ENCODE measurements around the gene COL4A5. TPM values are rescaled to one million over a fixed set of nuclear protein-coding genes. Genes with fewer than 3 reads are reported as not detected.
A peak's percentile ranks its signal among the peaks of the same experiment; 100 is the strongest.

Gene COL4A5
- total and polyA plus RNA-seq, 2 donors = 7.4 to 9.1 TPM

GRCh38 chrX:108415146-108415545 lies 24.5 kb upstream of the COL4A5 start:
- DNase-seq (ENCODE audit: low read depth in 6 of 9, low spot score in 9 of 9) = no peak
- 83% methylated on average over 1 of the region's 1 CpG for WGBS
- H3K4me1 ChIP-seq (ENCODE audit: control insufficient read depth in 2 of 2, insufficient read depth in 2 of 2, low read length in 2 of 2) = no peaks in the 10 kb centered on the region
- no peak overlapping the region for H3K27ac ChIP-seq (ENCODE audit: low read depth in 1 of 2, low read length in 1 of 2)
- H3K36me3 ChIP-seq (ENCODE audit: control insufficient read depth in 2 of 2, insufficient read depth in 2 of 2, low read length in 1 of 2) = no peaks in the 10 kb centered on the region
- H3K27me3 ChIP-seq (ENCODE audit: control insufficient read depth in 2 of 2, insufficient read depth in 1 of 2, low read length in 1 of 2) = no peaks in the 10 kb centered on the region
- no peak overlapping the region for H3K4me3 ChIP-seq (ENCODE audit: low read length in 2 of 2)
- H3K9me3 ChIP-seq (ENCODE audit: control insufficient read depth in 2 of 2, insufficient read depth in 1 of 2, low read length in 1 of 2) = no peaks in the 10 kb centered on the region

DNA sequence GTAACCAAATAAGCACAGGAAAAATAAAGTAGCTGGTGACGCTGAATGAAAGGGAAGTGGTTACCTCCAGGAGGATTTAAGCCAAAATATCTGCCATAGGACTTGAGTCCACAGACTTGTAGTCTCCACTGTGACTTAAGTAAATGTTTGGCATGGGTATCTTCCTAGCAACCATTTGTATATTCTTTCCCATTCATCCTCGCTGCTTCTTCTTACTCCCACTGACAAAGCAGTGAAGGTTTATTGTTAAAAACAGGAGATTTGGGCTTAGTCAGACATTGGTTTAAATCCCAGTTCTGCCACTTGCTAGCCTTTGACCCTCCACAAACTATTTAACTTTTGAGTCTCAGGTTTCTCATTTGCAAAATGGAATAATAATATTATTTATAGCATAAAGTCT lies 23.7 kb upstream of the COL4A5 start:
- Histone ChIP-seq H3K27ac (ENCODE audit: low read depth in 1 of 2, low read length in 1 of 2) (no peak overlapping the region), H3K27me3 (ENCODE audit: control insufficient read depth in 2 of 2, insufficient read depth in 1 of 2, low read length in 1 of 2) (no peaks in the 10 kb centered on the region), H3K36me3 (ENCODE audit: control insufficient read depth in 2 of 2, insufficient read depth in 2 of 2, low read length in 1 of 2) (no peaks in the 10 kb centered on the region), H3K9me3 (ENCODE audit: control insufficient read depth in 2 of 2, insufficient read depth in 1 of 2, low read length in 1 of 2) (no peaks in the 10 kb centered on the region), H3K4me3 (ENCODE audit: low read length in 2 of 2) (no peak overlapping the region), H3K4me1 (ENCODE audit: control insufficient read depth in 2 of 2, insufficient read depth in 2 of 2, low read length in 2 of 2) (no peaks in the 10 kb centered on the region)
- no peak for DNase-seq (ENCODE audit: low read depth in 6 of 9, low spot score in 9 of 9)
- WGBS = 57% methylated on average over 2 of the region's 2 CpGs

- no peaks in the 10 kb centered on the region for H3K27me3 ChIP-seq (ENCODE audit: control insufficient read depth in 2 of 2, insufficient read depth in 1 of 2, low read length in 1 of 2)
- H3K27ac ChIP-seq (ENCODE audit: low read depth in 1 of 2, low read length in 1 of 2) = no peak overlapping the region
- DNase-seq (ENCODE audit: low read depth in 6 of 9, low spot score in 9 of 9) = no peak
- H3K36me3 ChIP-seq (ENCODE audit: control insufficient read depth in 2 of 2, insufficient read depth in 2 of 2, low read length in 1 of 2) = no peaks in the 10 kb centered on the region
- H3K4me3 ChIP-seq (ENCODE audit: low read length in 2 of 2) = no peak overlapping the region
- no peaks in the 10 kb centered on the region for H3K4me1 ChIP-seq (ENCODE audit: control insufficient read depth in 2 of 2, insufficient read depth in 2 of 2, low read length in 2 of 2)
- 80% methylated on average over 1 of the region's 1 CpG for WGBS
- no peaks in the 10 kb centered on the region for H3K9me3 ChIP-seq (ENCODE audit: control insufficient read depth in 2 of 2, insufficient read depth in 1 of 2, low read length in 1 of 2)
Observed at GRCh38 chrX:108417257-108417656, 22.4 kb upstream of the COL4A5 start.

- Histone ChIP-seq H3K4me3 (ENCODE audit: low read length in 2 of 2) (no peak overlapping the region), H3K36me3 (ENCODE audit: control insufficient read depth in 2 of 2, insufficient read depth in 2 of 2, low read length in 1 of 2) (no peaks in the 10 kb centered on the region), H3K4me1 (ENCODE audit: control insufficient read depth in 2 of 2, insufficient read depth in 2 of 2, low read length in 2 of 2) (no peaks in the 10 kb centered on the region), H3K27ac (ENCODE audit: low read depth in 1 of 2, low read length in 1 of 2) (no peak overlapping the region), H3K9me3 (ENCODE audit: control insufficient read depth in 2 of 2, insufficient read depth in 1 of 2, low read length in 1 of 2) (no peaks in the 10 kb centered on the region), H3K27me3 (ENCODE audit: control insufficient read depth in 2 of 2, insufficient read depth in 1 of 2, low read length in 1 of 2) (no peaks in the 10 kb centered on the region)
- 82% methylated on average over 1 of the region's 1 CpG for whole genome bisulfite sequencing
- no peak for DNase-seq (ENCODE audit: low read depth in 6 of 9, low spot score in 9 of 9)
Observed at GRCh38 chrX:108419401-108419800, 20.2 kb upstream of the COL4A5 start.

DNA sequence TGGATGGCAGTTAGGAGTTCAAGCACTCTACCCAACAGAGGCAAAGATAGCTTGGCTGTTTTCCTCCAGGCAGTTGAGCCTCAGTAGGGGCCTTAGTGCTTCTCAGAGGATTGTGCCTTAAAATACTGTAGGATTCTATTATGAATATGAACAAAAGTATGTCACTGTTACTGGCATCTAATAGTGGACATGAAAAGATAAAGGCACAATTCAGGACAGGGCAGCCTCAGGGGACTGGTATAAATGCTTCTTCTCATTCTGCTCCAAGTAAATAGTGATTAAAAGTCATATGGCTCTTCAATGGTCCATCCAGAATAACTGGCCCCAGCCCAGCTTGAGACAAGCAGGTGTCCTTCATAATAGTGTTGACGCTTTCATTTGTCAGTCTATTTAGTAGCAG lies 19.2 kb upstream of the COL4A5 start:
- H3K9me3 ChIP-seq (ENCODE audit: control insufficient read depth in 2 of 2, insufficient read depth in 1 of 2, low read length in 1 of 2) = no peaks in the 10 kb centered on the region
- H3K27ac ChIP-seq (ENCODE audit: low read depth in 1 of 2, low read length in 1 of 2) = no peak overlapping the region
- no peak for DNase-seq (ENCODE audit: low read depth in 6 of 9, low spot score in 9 of 9)
- H3K4me3 ChIP-seq (ENCODE audit: low read length in 2 of 2) = no peak overlapping the region
- WGBS = 95% methylated on average over 1 of the region's 1 CpG
- no peaks in the 10 kb centered on the region for H3K4me1 ChIP-seq (ENCODE audit: control insufficient read depth in 2 of 2, insufficient read depth in 2 of 2, low read length in 2 of 2)
- H3K27me3 ChIP-seq (ENCODE audit: control insufficient read depth in 2 of 2, insufficient read depth in 1 of 2, low read length in 1 of 2) = no peaks in the 10 kb centered on the region
- H3K36me3 ChIP-seq (ENCODE audit: control insufficient read depth in 2 of 2, insufficient read depth in 2 of 2, low read length in 1 of 2) = no peaks in the 10 kb centered on the region

DNA sequence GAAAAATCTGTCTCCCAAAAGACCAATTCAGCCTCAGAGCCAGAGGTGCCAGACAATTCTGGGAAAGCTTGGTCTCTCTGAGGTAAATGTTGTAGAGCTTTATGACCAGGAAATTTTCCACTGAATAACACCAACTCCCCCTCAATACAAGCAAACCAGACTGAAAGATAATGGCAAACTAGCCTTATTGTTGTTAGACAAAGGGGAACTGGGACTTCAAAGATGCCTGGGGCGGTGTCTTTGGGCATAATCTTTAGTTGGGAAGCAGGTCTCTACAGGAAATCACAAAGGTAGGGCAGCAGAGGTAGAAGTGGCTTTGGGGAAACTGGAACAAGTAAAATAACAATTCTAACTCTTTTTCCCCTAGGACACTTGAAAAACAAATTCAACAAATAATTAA lies 13.4 kb upstream of the COL4A5 start:
- Histone ChIP-seq H3K4me3 (ENCODE audit: low read length in 2 of 2) (no peak overlapping the region), H3K27me3 (ENCODE audit: control insufficient read depth in 2 of 2, insufficient read depth in 1 of 2, low read length in 1 of 2) (no peaks in the 10 kb centered on the region), H3K27ac (ENCODE audit: low read depth in 1 of 2, low read length in 1 of 2) (no peak overlapping the region), H3K9me3 (ENCODE audit: control insufficient read depth in 2 of 2, insufficient read depth in 1 of 2, low read length in 1 of 2) (no peaks in the 10 kb centered on the region), H3K4me1 (ENCODE audit: control insufficient read depth in 2 of 2, insufficient read depth in 2 of 2, low read length in 2 of 2) (no peaks in the 10 kb centered on the region), H3K36me3 (ENCODE audit: control insufficient read depth in 2 of 2, insufficient read depth in 2 of 2, low read length in 1 of 2) (no peaks in the 10 kb centered on the region)
- WGBS = 89% methylated on average over 1 of the region's 1 CpG
- no peak for DNase-seq (ENCODE audit: low read depth in 6 of 9, low spot score in 9 of 9)

- H3K4me3 ChIP-seq (ENCODE audit: low read length in 2 of 2) = no peak overlapping the region
- 93% methylated on average over 5 of the region's 5 CpGs for WGBS
- peaks cover 0 to 6% of the 10 kb centered on the region in 2 donors for H3K4me1 ChIP-seq (ENCODE audit: control insufficient read depth in 2 of 2, insufficient read depth in 2 of 2, low read length in 2 of 2)
- no peak overlapping the region for H3K27ac ChIP-seq (ENCODE audit: low read depth in 1 of 2, low read length in 1 of 2)
- H3K36me3 ChIP-seq (ENCODE audit: control insufficient read depth in 2 of 2, insufficient read depth in 2 of 2, low read length in 1 of 2) = no peaks in the 10 kb centered on the region
- DNase-seq (ENCODE audit: low read depth in 6 of 9, low spot score in 9 of 9) = no peak
- H3K27me3 ChIP-seq (ENCODE audit: control insufficient read depth in 2 of 2, insufficient read depth in 1 of 2, low read length in 1 of 2) = peaks cover 0 to 19% of the 10 kb centered on the region in 2 donors
- H3K9me3 ChIP-seq (ENCODE audit: control insufficient read depth in 2 of 2, insufficient read depth in 1 of 2, low read length in 1 of 2) = no peaks in the 10 kb centered on the region
Observed at GRCh38 chrX:108435261-108435660, 4.4 kb upstream of the COL4A5 start.

GRCh38 chrX:108437349-108438109 lies 2.1 kb upstream of the COL4A5 start:
- 22% methylated on average over 20 of the region's 20 CpGs for WGBS
- H3K4me3 ChIP-seq (ENCODE audit: low read length in 2 of 2) = peak overlapping the region in 1 of 2 donors; percentile 11
- DNase-seq (ENCODE audit: low read depth in 6 of 9, low spot score in 9 of 9) = peak in 1 of 9 donors; percentile 6
- peaks cover 0 to 19% of the 10 kb centered on the region in 2 donors for H3K27me3 ChIP-seq (ENCODE audit: control insufficient read depth in 2 of 2, insufficient read depth in 1 of 2, low read length in 1 of 2)
- no peak overlapping the region for H3K27ac ChIP-seq (ENCODE audit: low read depth in 1 of 2, low read length in 1 of 2)
- no peaks in the 10 kb centered on the region for H3K9me3 ChIP-seq (ENCODE audit: control insufficient read depth in 2 of 2, insufficient read depth in 1 of 2, low read length in 1 of 2)
- no peaks in the 10 kb centered on the region for H3K36me3 ChIP-seq (ENCODE audit: control insufficient read depth in 2 of 2, insufficient read depth in 2 of 2, low read length in 1 of 2)
- peaks cover 0 to 6% of the 10 kb centered on the region in 2 donors for H3K4me1 ChIP-seq (ENCODE audit: control insufficient read depth in 2 of 2, insufficient read depth in 2 of 2, low read length in 2 of 2)

GRCh38 chrX:108438110-108438623 lies 1.5 kb upstream of the COL4A5 start, which contains the start of gene COL4A6:
Gene COL4A6, minus strand, starts transcription at chrX:108438422. Its CDS starts 226 bp downstream, at chrX:108438196.
- DNase-seq (ENCODE audit: low read depth in 6 of 9, low spot score in 9 of 9) = peak in 3 of 9 donors; percentile 4 to 31 (median 12)
- peaks cover 0 to 19% of the 10 kb centered on the region in 2 donors for H3K27me3 ChIP-seq (ENCODE audit: control insufficient read depth in 2 of 2, insufficient read depth in 1 of 2, low read length in 1 of 2)
- H3K4me1 ChIP-seq (ENCODE audit: control insufficient read depth in 2 of 2, insufficient read depth in 2 of 2, low read length in 2 of 2) = peaks cover 0 to 6% of the 10 kb centered on the region in 2 donors
- H3K4me3 ChIP-seq (ENCODE audit: low read length in 2 of 2) = peak within 1 kb of the TSS in 1 of 2 donors; percentile 64
- no peaks in the 10 kb centered on the region for H3K36me3 ChIP-seq (ENCODE audit: control insufficient read depth in 2 of 2, insufficient read depth in 2 of 2, low read length in 1 of 2)
- WGBS = 7% methylated on average over 16 of the region's 16 CpGs
- H3K9me3 ChIP-seq (ENCODE audit: control insufficient read depth in 2 of 2, insufficient read depth in 1 of 2, low read length in 1 of 2) = no peaks in the 10 kb centered on the region
- H3K27ac ChIP-seq (ENCODE audit: low read depth in 1 of 2, low read length in 1 of 2) = no peak within 1 kb of the TSS

Measured in thymus (tissue), 11 donors.